ENCODE data around the gene HDGFL2. TPM values are rescaled to one million over a fixed set of nuclear protein-coding genes. Genes with fewer than 3 reads are reported as not detected.

HDGFL2 gene
- total and polyA plus RNA-seq, 4 donors: 23.5 to 91.2 (median 64.4) TPM

GRCh38 chr19:4452230-4452990 lies 19.7 kb upstream of the HDGFL2 start:
- Histone ChIP-seq H3K4me1 (ENCODE audit: control insufficient read depth, insufficient read depth, low read length) (peaks cover 36% of the 10 kb centered on the region), H3K4me3 (ENCODE audit: low read depth, low read length) (no peak overlapping the region), H3K9me3 (ENCODE audit: control insufficient read depth, insufficient read depth, low read length) (no peaks in the 10 kb centered on the region), H3K27me3 (ENCODE audit: control insufficient read depth, insufficient read depth, low read length) (no peaks in the 10 kb centered on the region), H3K36me3 (ENCODE audit: control insufficient read depth, insufficient read depth, low read length) (peaks cover 76% of the 10 kb centered on the region), H3K27ac (ENCODE audit: low read depth, low read length) (no peak overlapping the region)
- DNase-seq (ENCODE audit: low read depth in 4 of 6, low spot score in 6 of 6): no peak
- 88% methylated on average over 24 of the region's 24 CpGs for WGBS (ENCODE audit: insufficient coverage)

- Histone ChIP-seq H3K27ac (ENCODE audit: low read depth, low read length) (no peak overlapping the region), H3K36me3 (ENCODE audit: control insufficient read depth, insufficient read depth, low read length) (peaks cover 65% of the 10 kb centered on the region), H3K27me3 (ENCODE audit: control insufficient read depth, insufficient read depth, low read length) (no peaks in the 10 kb centered on the region), H3K4me3 (ENCODE audit: low read depth, low read length) (no peak overlapping the region), H3K9me3 (ENCODE audit: control insufficient read depth, insufficient read depth, low read length) (no peaks in the 10 kb centered on the region), H3K4me1 (ENCODE audit: control insufficient read depth, insufficient read depth, low read length) (peaks cover 41% of the 10 kb centered on the region)
- DNase-seq (ENCODE audit: low read depth in 4 of 6, low spot score in 6 of 6): no peak
- 83% methylated on average over 34 of the region's 34 CpGs for WGBS (ENCODE audit: insufficient coverage)
These were observed 18.6 kb upstream of the HDGFL2 start for GRCh38 chr19:4453232-4454179.

GRCh38 chr19:4454747-4455718 lies 17.1 kb upstream of the HDGFL2 start:
- no peaks in the 10 kb centered on the region for H3K27me3 ChIP-seq (ENCODE audit: control insufficient read depth, insufficient read depth, low read length)
- no peaks in the 10 kb centered on the region for H3K9me3 ChIP-seq (ENCODE audit: control insufficient read depth, insufficient read depth, low read length)
- DNase-seq (ENCODE audit: low read depth in 4 of 6, low spot score in 6 of 6): no peak
- peaks cover 50% of the 10 kb centered on the region for H3K36me3 ChIP-seq (ENCODE audit: control insufficient read depth, insufficient read depth, low read length)
- H3K4me3 ChIP-seq (ENCODE audit: low read depth, low read length): no peak overlapping the region
- whole genome bisulfite sequencing (ENCODE audit: insufficient coverage): 80% methylated on average over 26 of the region's 29 CpGs
- H3K4me1 ChIP-seq (ENCODE audit: control insufficient read depth, insufficient read depth, low read length): peaks cover 27% of the 10 kb centered on the region
- peak overlapping the region; percentile 92 for H3K27ac ChIP-seq (ENCODE audit: low read depth, low read length)

- Histone ChIP-seq H3K27me3 (ENCODE audit: control insufficient read depth, insufficient read depth, low read length) (no peaks in the 10 kb centered on the region), H3K4me3 (ENCODE audit: low read depth, low read length) (peak overlapping the region; percentile 74), H3K27ac (ENCODE audit: low read depth, low read length) (peak overlapping the region; percentile 92)
These were observed 16.2 kb upstream of the HDGFL2 start for GRCh38 chr19:4455719-4456475.

GRCh38 chr19:4456476-4456842 lies 15.6 kb upstream of the HDGFL2 start:
- Histone ChIP-seq H3K4me1 (ENCODE audit: control insufficient read depth, insufficient read depth, low read length) (peaks cover 27% of the 10 kb centered on the region), H3K9me3 (ENCODE audit: control insufficient read depth, insufficient read depth, low read length) (no peaks in the 10 kb centered on the region), H3K27ac (ENCODE audit: low read depth, low read length) (peak overlapping the region; percentile 92), H3K4me3 (ENCODE audit: low read depth, low read length) (peak overlapping the region; percentile 74), H3K36me3 (ENCODE audit: control insufficient read depth, insufficient read depth, low read length) (peaks cover 38% of the 10 kb centered on the region), H3K27me3 (ENCODE audit: control insufficient read depth, insufficient read depth, low read length) (no peaks in the 10 kb centered on the region)
- 5% methylated on average over 9 of the region's 9 CpGs for WGBS (ENCODE audit: insufficient coverage)
- peak in 3 of 6 donors; percentile 33 to 82 (median 71) for DNase-seq (ENCODE audit: low read depth in 4 of 6, low spot score in 6 of 6)

More at GRCh38 chr19:4455719-4456475, 16.2 kb upstream of the HDGFL2 start:
- Histone ChIP-seq H3K9me3 (ENCODE audit: control insufficient read depth, insufficient read depth, low read length) (no peaks in the 10 kb centered on the region), H3K4me1 (ENCODE audit: control insufficient read depth, insufficient read depth, low read length) (peaks cover 27% of the 10 kb centered on the region), H3K36me3 (ENCODE audit: control insufficient read depth, insufficient read depth, low read length) (peaks cover 43% of the 10 kb centered on the region)
- WGBS (ENCODE audit: insufficient coverage): 40% methylated on average over 15 of the region's 15 CpGs
- DNase-seq (ENCODE audit: low read depth in 4 of 6, low spot score in 6 of 6): peak in 2 of 6 donors; percentile 17 to 65

GRCh38 chr19:4456843-4457653 lies 15.0 kb upstream of the HDGFL2 start:
- DNase-seq (ENCODE audit: low read depth in 4 of 6, low spot score in 6 of 6): peak in 4 of 6 donors; percentile 28 to 90 (median 75)
- Histone ChIP-seq H3K4me1 (ENCODE audit: control insufficient read depth, insufficient read depth, low read length) (peaks cover 27% of the 10 kb centered on the region), H3K27me3 (ENCODE audit: control insufficient read depth, insufficient read depth, low read length) (no peaks in the 10 kb centered on the region), H3K9me3 (ENCODE audit: control insufficient read depth, insufficient read depth, low read length) (no peaks in the 10 kb centered on the region), H3K4me3 (ENCODE audit: low read depth, low read length) (peak overlapping the region; percentile 79), H3K27ac (ENCODE audit: low read depth, low read length) (peak overlapping the region; percentile 97), H3K36me3 (ENCODE audit: control insufficient read depth, insufficient read depth, low read length) (peaks cover 32% of the 10 kb centered on the region)
- 4% methylated on average over 28 of the region's 53 CpGs for WGBS (ENCODE audit: insufficient coverage)

- peaks cover 27% of the 10 kb centered on the region for H3K4me1 ChIP-seq (ENCODE audit: control insufficient read depth, insufficient read depth, low read length)
- H3K27ac ChIP-seq (ENCODE audit: low read depth, low read length): peak within 1 kb of the TSS; percentile 97
- peak within 1 kb of the TSS; percentile 79 for H3K4me3 ChIP-seq (ENCODE audit: low read depth, low read length)
- no peaks in the 10 kb centered on the region for H3K27me3 ChIP-seq (ENCODE audit: control insufficient read depth, insufficient read depth, low read length)
- peaks cover 25% of the 10 kb centered on the region for H3K36me3 ChIP-seq (ENCODE audit: control insufficient read depth, insufficient read depth, low read length)
- WGBS (ENCODE audit: insufficient coverage): 4% methylated on average over 30 of the region's 52 CpGs
- DNase-seq (ENCODE audit: low read depth in 4 of 6, low spot score in 6 of 6): peak; percentile 92 to 99 (median 96)
- H3K9me3 ChIP-seq (ENCODE audit: control insufficient read depth, insufficient read depth, low read length): no peaks in the 10 kb centered on the region
These were observed 14.3 kb upstream of the HDGFL2 start, which contains the start of gene UBXN6 for GRCh38 chr19:4457654-4458395. Gene UBXN6, minus strand, starts transcription at chr19:4457794. Its CDS starts 97 bp downstream, at chr19:4457697.

Measured in spinal cord (tissue), 10 donors.